GM12878 (cell line): ENCODE results near the gene ITIH2. TPM values are rescaled to one million over a fixed set of nuclear protein-coding genes. Genes with fewer than 3 reads are reported as not detected.

ENCODE experiments used
- ATAC-seq: fragments of 200-7000 bp; cut with Tn5 transposase; 3 replicates; pipeline ENCODE4 v1.9.1; 2020; ENCODE audit warnings: mild to moderate bottlenecking, moderate library complexity
- BruUV-seq: library from RNA; stranded (reverse); fragments of 400-500 nt; replicated peaks from 2 replicates; lab custom pipeline; 2021; lab: Mats Ljungman, UMichigan
- CTCF ChIA-PET: fragments of 300-600 bp; sonication (Branson Sonifier 250); formaldehyde crosslinking; extraction: SDS; loops from one replicate; lab custom pipeline; 2021; ENCODE audit warnings: inconsistent platforms; lab: Yijun Ruan, JAX
- POLR2A ChIA-PET: fragments of 350-600 bp; formaldehyde crosslinking; extraction: SDS; loops from one replicate; lab custom pipeline; 2021; ENCODE audit warnings: inconsistent platforms; lab: Charles Lee
- RAD21 ChIA-PET: fragments of 300-600 bp; sonication (Branson Sonifier 250); formaldehyde crosslinking; loops from one replicate; lab custom pipeline; 2023; ENCODE audit warnings: antibody characterized with exemption; ENCODE audit not compliant: unreplicated experiment; lab: Charles Lee
- SMC1A ChIA-PET: fragments of 300-600 bp; sonication (Branson Sonifier 250); formaldehyde crosslinking; loops from one replicate; lab custom pipeline; 2023; ENCODE audit not compliant: unreplicated experiment, uncharacterized antibody; lab: Charles Lee
- DNase-seq: peaks from one replicate; pipeline ENCODE4 v3.0.0-alpha.2; 2011; ENCODE audit warnings: low read depth, low spot score
- FAIRE-seq: peaks from 3 replicates; lab custom pipeline; 2011; peaks lifted over from hg19 to GRCh38; lab: Jason Lieb, UNC
- H2AFZ ChIP-seq: 2 replicates; pipeline ENCODE4 v1.6.0; 2011; ENCODE audit warnings: low read depth, low read length, control low read depth; ENCODE audit not compliant: control insufficient read depth
- H3K27ac ChIP-seq: 2 replicates; pipeline ENCODE4 v1.5.1; 2011; ENCODE audit warnings: control low read depth; ENCODE audit not compliant: control insufficient read depth, insufficient read depth
- H3K27me3 ChIP-seq, 2 experiments: replicated peaks in 1 of 2; 2 replicates each; pipeline versions ENCODE4 v1.6.0 to v1.6.1; 2011; ENCODE audit warnings: low read length in 1 of 2; ENCODE audit not compliant: control insufficient read depth in 2 of 2, insufficient read depth in 2 of 2
- H3K36me3 ChIP-seq, 2 experiments: 2 replicates each; pipeline ENCODE4 v1.5.1; 2011; ENCODE audit warnings: low read length in 1 of 2; ENCODE audit not compliant: control insufficient read depth in 2 of 2, insufficient read depth in 2 of 2
- H3K4me1 ChIP-seq: 2 replicates; pipeline ENCODE4 v1.6.1; 2011; ENCODE audit warnings: mild to moderate bottlenecking, low read length, moderate library complexity, mixed read lengths; ENCODE audit not compliant: control insufficient read depth, insufficient read depth
- H3K4me2 ChIP-seq: 2 replicates; pipeline ENCODE4 v1.6.0; 2011; ENCODE audit warnings: control low read depth; ENCODE audit not compliant: control insufficient read depth, insufficient read depth
- H3K4me3 ChIP-seq: fragments of 200-600 bp; sonication (generic); 2 replicates; pipeline ENCODE4 v1.5.1; 2016
- H3K79me2 ChIP-seq: 2 replicates; pipeline ENCODE4 v1.6.0; 2011; ENCODE audit warnings: low read length; ENCODE audit not compliant: control insufficient read depth, insufficient read depth
- H3K9ac ChIP-seq: 2 replicates; pipeline ENCODE4 v1.8.0; 2011; ENCODE audit warnings: low read length, control low read depth, mixed read lengths; ENCODE audit not compliant: control insufficient read depth, insufficient read depth
- H3K9me3 ChIP-seq: replicated peaks from 3 replicates; pipeline ENCODE4 v1.5.1; 2011; ENCODE audit warnings: mild to moderate bottlenecking, low read length; ENCODE audit not compliant: control insufficient read depth, insufficient read depth
- H4K20me1 ChIP-seq: 2 replicates; pipeline ENCODE4 v1.6.0; 2011; ENCODE audit not compliant: control insufficient read depth, insufficient read depth
- EED ChIP-seq: sonication (generic); IDR thresholded peaks from 2 replicates; pipeline ENCODE4 v1.6.1; 2016; ENCODE audit warnings: antibody characterized with exemption, low read depth
- SMC3 ChIP-seq: IDR thresholded peaks from 2 replicates; pipeline ENCODE4 v1.6.1; 2011; ENCODE audit warnings: low read length, improper control_type of control experiment, borderline replicate concordance
- WGBS: methylation state at CpG from one replicate; pipeline ENCODE4 v1.1.6; 2016; ENCODE audit warnings: low lambda C conversion rate; ENCODE audit not compliant: insufficient replicate concordance, insufficient coverage; ENCODE audit errors: missing lambda C conversion rate; 5-methylcytosine and 5-hydroxymethylcytosine counted together
- in situ Hi-C: fragments of 300-500 bp; cut with MboI; formaldehyde crosslinking; loops from 9 replicates; pipeline ENCODE4 v1.14.3; 2018; ENCODE audit warnings: mixed read lengths
- intact Hi-C: fragments of 100-400 bp; cut with micrococcal nuclease; formaldehyde crosslinking; loops from one replicate; pipeline ENCODE4 v1.14.2; 2022; ENCODE audit not compliant: unreplicated experiment
- polyA plus RNA-seq, 11 experiments: library from polyadenylated mRNA; depleted of rRNA in 4 of 11; unstranded in 6 of 11; stranded (reverse) in 5 of 11; fragments of >200 nt; fragmentation: Nextera tagmentation in 4 of 11; fragmentation: Illumina TruSeq in 1 of 11; extraction: Ambion mirVana in 4 of 11; extraction: Trizol in 1 of 11; gene quantifications; 1 replicate in 1 of 11; 2 replicates in 10 of 11; pipeline versions ENCODE4 v1.2.1 to v1.2.3, GENCODE V29; 2011 to 2016; ENCODE audit warnings: inconsistent platforms in 2 of 11, missing spikeins in 2 of 11, low read depth in 1 of 11
- total RNA-seq, 4 experiments: library from RNA; depleted of rRNA in 3 of 4; stranded (reverse); fragments of >200 nt in 3 of 4; fragmentation: Illumina TruSeq in 1 of 4; extraction: Trizol in 1 of 4; gene quantifications; 2 replicates each; pipeline versions ENCODE4 v1.2.1 to v1.2.3, GENCODE V29; 2013 to 2021
- TF ChIP-seq, protein P1 (sequence below): fragments of 450-650 bp; formaldehyde crosslinking; IDR thresholded peaks from 2 replicates; pipeline ENCODE4 v1.4.0; 2022; ENCODE audit warnings: mild to moderate bottlenecking, moderate library complexity
- TF ChIP-seq, protein P2 (sequence below): fragments of 150-350 bp; IDR thresholded peaks from 2 replicates; pipeline ENCODE4 v1.6.1; 2016; ENCODE audit warnings: low read depth, low read length

Gene ITIH2
- total and polyA plus RNA-seq, 10 of the 15 experiments (the other 5 are each of a cell fraction or from before 2014, with no cell fraction given) = 0.05 to 0.72 (median 0.53) TPM; not detected in 7

DNA sequence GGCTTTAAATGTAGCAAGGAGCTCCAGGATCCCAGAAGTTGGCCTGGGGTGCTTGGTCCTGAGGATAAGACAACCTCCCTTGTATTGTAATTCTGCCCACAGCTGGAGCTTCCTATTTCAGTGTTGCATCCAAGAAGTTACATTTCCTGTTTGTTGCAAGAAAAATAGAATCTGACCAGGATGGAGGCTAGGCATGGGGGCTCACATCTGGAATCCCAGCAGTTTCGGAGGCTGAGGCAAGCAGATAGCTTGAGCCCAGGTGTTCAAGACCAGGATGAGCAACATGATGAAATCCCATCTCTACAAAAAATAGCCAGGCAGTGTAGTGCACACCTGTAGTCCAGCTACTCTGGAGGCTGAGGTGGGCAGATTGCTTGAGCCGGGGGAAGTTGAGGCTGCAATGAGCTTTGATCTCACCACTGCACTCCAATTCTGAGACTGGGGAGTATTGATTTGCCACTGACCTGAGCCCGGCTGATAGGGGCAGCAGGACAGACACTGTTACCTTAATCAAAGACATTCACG lies 766 bp upstream of the ITIH2 start:
- Histone ChIP-seq H3K4me3 (no peak overlapping the region), H3K9ac (no peak overlapping the region), H3K9me3 (no peaks in the 10 kb centered on the region), H3K79me2 (no peaks in the 10 kb centered on the region), H3K36me3 (no peaks in the 10 kb centered on the region), H3K27me3 (peaks cover 2 to 6% of the 10 kb centered on the region in 2 experiments; a peak in 3 of 4 replicates), H4K20me1 (no peaks in the 10 kb centered on the region), H2AFZ (no peak overlapping the region), H3K27ac (no peak overlapping the region), H3K4me1 (no peaks in the 10 kb centered on the region), H3K4me2 (no peak overlapping the region)
- TF ChIP-seq EED = no peak
- POLR2A ChIA-PET = no interaction called here
- no TSS peak for BruUV-seq
- in situ Hi-C loops (no loop called here), intact Hi-C loops (no loop called here)
- SMC1A ChIA-PET = interaction anchor here (1.0 to 3.0 kb wide), 2 partner anchors 18 to 177 kb away, joined by 3 to 8 read pairs; no protein-coding TSS in a partner anchor
- CTCF ChIA-PET = interaction anchor here (1.1 to 2.1 kb wide), 3 partner anchors 9 to 177 kb away, joined by 3 to 7 read pairs (median 5); no protein-coding TSS in a partner anchor
- WGBS = 29% methylated on average over 4 of the region's 4 CpGs
- FAIRE-seq (no peak), DNase-seq (no peak), ATAC-seq (no peak)
- RAD21 ChIA-PET = interaction anchor here (1.0 kb wide), 1 partner anchor 177 kb away, joined by 3 read pairs; no protein-coding TSS in a partner anchor

DNA sequence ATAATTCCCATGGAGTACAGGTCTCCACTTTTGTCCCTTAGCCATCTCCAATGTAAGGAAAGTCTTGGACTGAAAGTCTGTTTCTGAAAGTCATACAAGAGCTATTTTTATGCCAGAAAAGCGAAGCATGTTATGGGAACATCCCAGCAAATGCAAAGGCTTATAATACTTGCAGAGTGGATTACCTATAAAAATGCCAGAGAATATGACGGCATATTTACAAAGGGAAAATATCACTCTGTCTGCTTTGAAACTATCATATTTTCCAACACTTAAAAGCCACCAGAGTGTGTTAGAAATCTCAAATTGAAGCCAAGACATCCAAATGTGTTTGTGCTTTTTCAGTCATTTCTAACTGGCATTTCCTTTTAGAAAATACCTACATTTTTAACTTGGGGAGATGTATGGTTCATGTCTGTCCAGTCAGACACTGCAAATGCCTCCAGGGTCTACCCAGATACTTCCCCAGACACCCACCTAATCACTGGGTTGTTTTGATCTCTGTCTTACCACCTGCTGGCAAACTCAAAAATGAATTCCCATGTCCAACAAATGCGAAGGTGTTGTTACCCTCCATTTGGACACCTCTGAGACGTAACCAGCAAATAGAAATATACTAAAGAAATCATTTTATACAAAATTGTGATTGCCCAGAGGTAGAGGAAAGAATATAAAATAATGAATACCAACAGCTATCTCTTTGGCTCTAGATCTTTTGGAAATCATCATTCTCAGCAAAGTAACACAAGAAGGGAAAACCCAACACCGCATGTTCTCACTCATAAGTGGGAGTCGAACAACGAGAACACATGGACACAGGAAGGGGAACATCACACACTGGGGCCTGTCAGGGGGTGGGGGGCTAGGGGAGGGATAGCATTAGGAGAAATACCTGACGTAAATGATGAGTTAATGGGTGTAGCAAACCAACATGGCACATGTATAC lies 1.2 kb downstream of the ITIH2 start:
- Histone ChIP-seq H3K9me3 (no peaks in the 10 kb centered on the region), H3K4me2 (no peak overlapping the region), H2AFZ (no peak overlapping the region), H3K4me1 (no peaks in the 10 kb centered on the region), H3K4me3 (no peak overlapping the region), H3K27me3 (peaks cover 2 to 10% of the 10 kb centered on the region in 2 experiments), H3K79me2 (no peaks in the 10 kb centered on the region), H3K27ac (no peak overlapping the region), H4K20me1 (no peaks in the 10 kb centered on the region), H3K36me3 (no peaks in the 10 kb centered on the region), H3K9ac (no peak overlapping the region)
- POLR2A ChIA-PET = no interaction called here
- no peak for FAIRE-seq
- 49% methylated on average over 8 of the region's 8 CpGs for WGBS
- RAD21 ChIA-PET = interaction anchor here (0.7 to 1.0 kb wide), 2 partner anchors 11 to 947 kb away, joined by 3 to 4 read pairs; no protein-coding TSS in a partner anchor
- SMC1A ChIA-PET = interaction anchor here (0.8 kb wide), 1 partner anchor 57 kb away, joined by 3 read pairs; no protein-coding TSS in a partner anchor
- ATAC-seq = no peak
- in situ Hi-C loops = no loop called here
- CTCF ChIA-PET = interaction anchor here (1.0 kb wide), 1 partner anchor 179 kb away, joined by 3 read pairs; no protein-coding TSS in a partner anchor
- BruUV-seq = no TSS peak
- intact Hi-C loops = no loop called here
- DNase-seq = no peak
- TF ChIP-seq, protein P1, sequence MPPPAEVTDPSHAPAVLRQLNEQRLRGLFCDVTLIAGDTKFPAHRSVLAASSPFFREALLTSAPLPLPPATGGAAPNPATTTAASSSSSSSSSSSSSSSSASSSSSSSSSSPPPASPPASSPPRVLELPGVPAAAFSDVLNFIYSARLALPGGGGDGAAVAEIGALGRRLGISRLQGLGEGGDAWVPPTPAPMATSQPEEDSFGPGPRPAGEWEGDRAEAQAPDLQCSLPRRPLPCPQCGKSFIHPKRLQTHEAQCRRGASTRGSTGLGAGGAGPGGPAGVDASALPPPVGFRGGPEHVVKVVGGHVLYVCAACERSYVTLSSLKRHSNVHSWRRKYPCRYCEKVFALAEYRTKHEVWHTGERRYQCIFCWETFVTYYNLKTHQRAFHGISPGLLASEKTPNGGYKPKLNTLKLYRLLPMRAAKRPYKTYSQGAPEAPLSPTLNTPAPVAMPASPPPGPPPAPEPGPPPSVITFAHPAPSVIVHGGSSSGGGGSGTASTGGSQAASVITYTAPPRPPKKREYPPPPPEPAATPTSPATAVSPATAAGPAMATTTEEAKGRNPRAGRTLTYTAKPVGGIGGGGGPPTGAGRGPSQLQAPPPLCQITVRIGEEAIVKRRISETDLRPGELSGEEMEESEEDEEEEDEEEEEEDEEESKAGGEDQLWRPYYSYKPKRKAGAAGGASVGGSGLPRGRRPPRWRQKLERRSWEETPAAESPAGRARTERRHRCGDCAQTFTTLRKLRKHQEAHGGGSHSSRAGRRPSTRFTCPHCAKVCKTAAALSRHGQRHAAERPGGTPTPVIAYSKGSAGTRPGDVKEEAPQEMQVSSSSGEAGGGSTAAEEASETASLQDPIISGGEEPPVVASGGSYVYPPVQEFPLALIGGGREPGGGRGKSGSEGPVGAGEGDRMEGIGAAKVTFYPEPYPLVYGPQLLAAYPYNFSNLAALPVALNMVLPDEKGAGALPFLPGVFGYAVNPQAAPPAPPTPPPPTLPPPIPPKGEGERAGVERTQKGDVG (CRISPR knock-in tag) = no peak
- TF ChIP-seq, protein P2, sequence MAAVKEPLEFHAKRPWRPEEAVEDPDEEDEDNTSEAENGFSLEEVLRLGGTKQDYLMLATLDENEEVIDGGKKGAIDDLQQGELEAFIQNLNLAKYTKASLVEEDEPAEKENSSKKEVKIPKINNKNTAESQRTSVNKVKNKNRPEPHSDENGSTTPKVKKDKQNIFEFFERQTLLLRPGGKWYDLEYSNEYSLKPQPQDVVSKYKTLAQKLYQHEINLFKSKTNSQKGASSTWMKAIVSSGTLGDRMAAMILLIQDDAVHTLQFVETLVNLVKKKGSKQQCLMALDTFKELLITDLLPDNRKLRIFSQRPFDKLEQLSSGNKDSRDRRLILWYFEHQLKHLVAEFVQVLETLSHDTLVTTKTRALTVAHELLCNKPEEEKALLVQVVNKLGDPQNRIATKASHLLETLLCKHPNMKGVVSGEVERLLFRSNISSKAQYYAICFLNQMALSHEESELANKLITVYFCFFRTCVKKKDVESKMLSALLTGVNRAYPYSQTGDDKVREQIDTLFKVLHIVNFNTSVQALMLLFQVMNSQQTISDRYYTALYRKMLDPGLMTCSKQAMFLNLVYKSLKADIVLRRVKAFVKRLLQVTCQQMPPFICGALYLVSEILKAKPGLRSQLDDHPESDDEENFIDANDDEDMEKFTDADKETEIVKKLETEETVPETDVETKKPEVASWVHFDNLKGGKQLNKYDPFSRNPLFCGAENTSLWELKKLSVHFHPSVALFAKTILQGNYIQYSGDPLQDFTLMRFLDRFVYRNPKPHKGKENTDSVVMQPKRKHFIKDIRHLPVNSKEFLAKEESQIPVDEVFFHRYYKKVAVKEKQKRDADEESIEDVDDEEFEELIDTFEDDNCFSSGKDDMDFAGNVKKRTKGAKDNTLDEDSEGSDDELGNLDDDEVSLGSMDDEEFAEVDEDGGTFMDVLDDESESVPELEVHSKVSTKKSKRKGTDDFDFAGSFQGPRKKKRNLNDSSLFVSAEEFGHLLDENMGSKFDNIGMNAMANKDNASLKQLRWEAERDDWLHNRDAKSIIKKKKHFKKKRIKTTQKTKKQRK = no peak
- TF ChIP-seq SMC3 = no peak
